ENCODE data around the gene TTK. TPM values are rescaled to one million over a fixed set of nuclear protein-coding genes. Genes with fewer than 3 reads are reported as not detected.

Gene TTK
- total and polyA plus RNA-seq, 2 donors from 2014 or later: 0.13 to 0.79 TPM

DNA sequence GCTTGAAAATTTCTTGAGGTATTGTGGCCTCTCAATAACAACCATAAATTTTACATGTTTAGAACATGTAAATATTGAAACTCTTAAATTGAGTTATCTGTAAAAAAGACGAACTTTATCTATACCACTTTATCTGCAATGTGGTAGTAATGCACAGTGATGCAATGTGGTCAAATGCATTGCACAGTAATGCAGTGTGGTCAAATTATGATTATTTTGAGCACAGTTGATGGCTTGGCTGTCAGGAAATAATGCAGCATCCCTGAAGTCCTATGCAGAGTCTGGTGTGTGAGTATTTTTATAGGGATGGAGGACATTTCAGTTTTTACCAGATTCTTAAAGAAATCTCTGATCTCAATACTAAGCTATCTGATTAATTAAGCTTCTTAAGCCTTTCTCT, 5.1 kb downstream of the TTK start:
- no peak overlapping the region for H3K9ac ChIP-seq (ENCODE audit: low read length in 3 of 3)
- FAIRE-seq (no peak), DNase-seq (no peak)
- no peaks in the 10 kb centered on the region for H3K36me3 ChIP-seq (ENCODE audit: control insufficient read depth in 2 of 3, insufficient read depth in 3 of 3, low read length in 3 of 3)
- intact Hi-C loops (cut with DNase I): no loop called here
- no peaks in the 10 kb centered on the region for H3K27me3 ChIP-seq (ENCODE audit: control insufficient read depth, insufficient read depth, low read length)
- H3K4me3 ChIP-seq (ENCODE audit: low read length in 3 of 3): no peak overlapping the region
- peaks cover 0 to 3% (median 0%) of the 10 kb centered on the region in 3 donors for H3K4me1 ChIP-seq (ENCODE audit: control insufficient read depth in 2 of 3, insufficient read depth in 2 of 3, low read depth in 1 of 3, low read length in 3 of 3)
- no peaks in the 10 kb centered on the region for H3K9me3 ChIP-seq (ENCODE audit: control insufficient read depth in 2 of 3, insufficient read depth in 1 of 3, low read length in 3 of 3)
- H3K27ac ChIP-seq (ENCODE audit: low read depth in 2 of 2, low read length in 2 of 2): no peak overlapping the region
- TF ChIP-seq, protein P1, sequence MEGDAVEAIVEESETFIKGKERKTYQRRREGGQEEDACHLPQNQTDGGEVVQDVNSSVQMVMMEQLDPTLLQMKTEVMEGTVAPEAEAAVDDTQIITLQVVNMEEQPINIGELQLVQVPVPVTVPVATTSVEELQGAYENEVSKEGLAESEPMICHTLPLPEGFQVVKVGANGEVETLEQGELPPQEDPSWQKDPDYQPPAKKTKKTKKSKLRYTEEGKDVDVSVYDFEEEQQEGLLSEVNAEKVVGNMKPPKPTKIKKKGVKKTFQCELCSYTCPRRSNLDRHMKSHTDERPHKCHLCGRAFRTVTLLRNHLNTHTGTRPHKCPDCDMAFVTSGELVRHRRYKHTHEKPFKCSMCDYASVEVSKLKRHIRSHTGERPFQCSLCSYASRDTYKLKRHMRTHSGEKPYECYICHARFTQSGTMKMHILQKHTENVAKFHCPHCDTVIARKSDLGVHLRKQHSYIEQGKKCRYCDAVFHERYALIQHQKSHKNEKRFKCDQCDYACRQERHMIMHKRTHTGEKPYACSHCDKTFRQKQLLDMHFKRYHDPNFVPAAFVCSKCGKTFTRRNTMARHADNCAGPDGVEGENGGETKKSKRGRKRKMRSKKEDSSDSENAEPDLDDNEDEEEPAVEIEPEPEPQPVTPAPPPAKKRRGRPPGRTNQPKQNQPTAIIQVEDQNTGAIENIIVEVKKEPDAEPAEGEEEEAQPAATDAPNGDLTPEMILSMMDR (IDR thresholded peaks at IDR 0.05; ENCODE audit: borderline replicate concordance, extremely low read depth, insufficient read depth): no peak

GRCh38 chr6:80010288-80010687, 5.8 kb downstream of the TTK start:
- no peaks in the 10 kb centered on the region for H3K36me3 ChIP-seq (ENCODE audit: control insufficient read depth in 2 of 3, insufficient read depth in 3 of 3, low read length in 3 of 3)
- no peak for FAIRE-seq
- intact Hi-C loops (cut with DNase I): no loop called here

GRCh38 chr6:80015839-80016435, 11.5 kb downstream of the TTK start:
- Histone ChIP-seq H3K9me3 (ENCODE audit: control insufficient read depth in 2 of 3, insufficient read depth in 1 of 3, low read length in 3 of 3) (no peaks in the 10 kb centered on the region), H3K4me3 (ENCODE audit: low read length in 3 of 3) (no peak overlapping the region), H3K4me1 (ENCODE audit: control insufficient read depth in 2 of 3, insufficient read depth in 2 of 3, low read depth in 1 of 3, low read length in 3 of 3) (no peaks in the 10 kb centered on the region), H3K27ac (ENCODE audit: low read depth in 2 of 2, low read length in 2 of 2) (no peak overlapping the region), H3K36me3 (ENCODE audit: control insufficient read depth in 2 of 3, insufficient read depth in 3 of 3, low read length in 3 of 3) (no peaks in the 10 kb centered on the region), H3K9ac (ENCODE audit: low read length in 3 of 3) (no peak overlapping the region), H3K27me3 (ENCODE audit: control insufficient read depth, insufficient read depth, low read length) (no peaks in the 10 kb centered on the region)
- no peak for FAIRE-seq
- TF ChIP-seq, protein P1 (IDR thresholded peaks at IDR 0.05; ENCODE audit: borderline replicate concordance, extremely low read depth, insufficient read depth): no peak
- DNase-seq: no peak
- intact Hi-C loops (cut with DNase I): no loop called here

More at GRCh38 chr6:80010288-80010687, 5.8 kb downstream of the TTK start:
- no peak for DNase-seq
- Histone ChIP-seq H3K27ac (ENCODE audit: low read depth in 2 of 2, low read length in 2 of 2) (no peak overlapping the region), H3K9me3 (ENCODE audit: control insufficient read depth in 2 of 3, insufficient read depth in 1 of 3, low read length in 3 of 3) (no peaks in the 10 kb centered on the region), H3K4me3 (ENCODE audit: low read length in 3 of 3) (no peak overlapping the region), H3K4me1 (ENCODE audit: control insufficient read depth in 2 of 3, insufficient read depth in 2 of 3, low read depth in 1 of 3, low read length in 3 of 3) (no peaks in the 10 kb centered on the region), H3K27me3 (ENCODE audit: control insufficient read depth, insufficient read depth, low read length) (no peaks in the 10 kb centered on the region), H3K9ac (ENCODE audit: low read length in 3 of 3) (no peak overlapping the region)
- TF ChIP-seq, protein P1 (IDR thresholded peaks at IDR 0.05; ENCODE audit: borderline replicate concordance, extremely low read depth, insufficient read depth): no peak
